ENCODE results near the gene OPN1MW. TPM values are rescaled to one million over a fixed set of nuclear protein-coding genes. Genes with fewer than 3 reads are reported as not detected.

OPN1MW gene
- total and polyA plus RNA-seq, 9 of the 15 experiments (the other 6 are each of a cell fraction or from before 2014, with no cell fraction given): not detected

- TF ChIP-seq TBP (optimal IDR thresholded peaks at IDR 0.05; ENCODE audit: low read depth, low read length) (no peak), ZNF280B (CRISPR knock-in tag; IDR thresholded peaks at IDR 0.05) (no peak), SIRT6 (IDR thresholded peaks at IDR 0.05; ENCODE audit: low read depth, low read length) (no peak), ZBTB49 (CRISPR knock-in tag; IDR thresholded peaks at IDR 0.05; ENCODE audit: borderline replicate concordance) (no peak), ARNT (IDR thresholded peaks at IDR 0.05) (no peak), ZBTB43 (CRISPR knock-in tag; IDR thresholded peaks at IDR 0.05) (no peak), RBM22 (IDR thresholded peaks at IDR 0.05; ENCODE audit: low read depth, low read length, poor library complexity, severe bottlenecking) (no peak), SREBF1 (IDR thresholded peaks at IDR 0.05; ENCODE audit: borderline replicate concordance, low read depth, low read length) (no peak), ZBTB11 (CRISPR knock-in tag; IDR thresholded peaks at IDR 0.05) (no peak), ASH1L (IDR thresholded peaks at IDR 0.05; ENCODE audit: borderline replicate concordance, low read depth, partially characterized antibody) (no peak), PHTF2 (CRISPR knock-in tag; IDR thresholded peaks at IDR 0.05) (no peak)
Measured at GRCh38 chrX:154140206-154140605, 42.2 kb upstream of the OPN1MW start (continued).

Data from K562 (cell line).